ENCODE measurements around the gene FLNB.

DNA sequence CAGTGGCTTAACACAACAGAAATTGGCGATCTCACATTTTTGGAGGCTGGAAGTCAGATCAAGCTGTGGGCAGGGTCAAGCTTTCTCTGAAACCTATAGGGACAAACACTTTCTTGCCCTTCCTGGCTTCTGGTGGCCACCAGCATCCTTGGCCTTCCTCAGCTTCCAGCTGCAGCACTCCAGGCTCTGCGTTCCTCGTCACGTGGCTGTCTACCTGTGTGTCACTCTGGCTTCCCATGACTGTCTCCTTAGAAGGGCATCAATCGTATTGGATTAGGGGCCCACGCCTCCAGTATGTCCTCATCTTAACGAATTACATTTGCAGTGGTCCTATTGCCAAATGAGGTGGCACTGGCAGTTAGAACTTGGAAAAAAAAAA lies 176.7 kb downstream of the FLNB start:
- TF ChIP-seq CTCF (conservative IDR thresholded peaks at IDR 0.05 in 1 of 2, IDR thresholded peaks at IDR 0.05 in 1 of 2; ENCODE audit: extremely low read depth in 1 of 2, insufficient read depth in 1 of 2, low read depth in 1 of 2, low read length in 2 of 2) (no peak), EZH2 (IDR thresholded peaks at IDR 0.05; ENCODE audit: borderline replicate concordance, low read length) (no peak)

Data from mammary epithelial cell (primary cell).